Esophagus muscularis mucosa (tissue), 3 donors: ENCODE results near the gene GPC1.

Experiments used
- CTCF ChIP-seq, 3 experiments: fragments of 200-600 bp in 2 of 3; fragments of 450-650 bp in 1 of 3; sonication (generic) in 2 of 3; IDR thresholded peaks; one replicate each; pipeline ENCODE4 v1.5.1; 2017 to 2019; ENCODE audit warnings: antibody characterized with exemption in 3 of 3, mild to moderate bottlenecking in 2 of 3, moderate library complexity in 1 of 3
- POLR2A ChIP-seq: fragments of 450-650 bp; IDR thresholded peaks from one replicate; pipeline ENCODE4 v1.6.1; 2017; ENCODE audit warnings: antibody characterized with exemption, moderate library complexity, mild to moderate bottlenecking, low read depth
- POLR2AphosphoS5 ChIP-seq, 2 donors: sonication (generic); formaldehyde crosslinking; IDR thresholded peaks; one replicate each; pipeline ENCODE4 v1.6.1; 2017; ENCODE audit warnings: antibody characterized with exemption in 2 of 2

GRCh38 chr2:240505910-240506309, 70.4 kb downstream of the GPC1 start:
- TF ChIP-seq POLR2A: no peak
- no peak for TF ChIP-seq CTCF (IDR thresholded peaks at IDR 0.05)
- TF ChIP-seq POLR2AphosphoS5 (IDR thresholded peaks at IDR 0.05): no peak
